Mesothelial cell of epicardium (in vitro differentiated cells): ENCODE measurements around the gene RPL38. TPM values are rescaled to one million over a fixed set of nuclear protein-coding genes. Genes with fewer than 3 reads are reported as not detected.

Source experiments
- DNase-seq, 2 experiments: peaks; one replicate each; pipeline ENCODE4 v3.0.0; 2021; ENCODE audit warnings: low spot score in 2 of 2; ENCODE audit not compliant: unreplicated experiment in 2 of 2
- H3K27ac Mint-ChIP-seq: 2 replicates; pipeline ENCODE4 v1.8.0; 2021; ENCODE audit warnings: mixed read lengths
- H3K27me3 Mint-ChIP-seq: 2 replicates; pipeline ENCODE4 v1.8.0; 2021; ENCODE audit warnings: low read depth, mixed read lengths
- H3K36me3 Mint-ChIP-seq: 2 replicates; pipeline ENCODE4 v1.8.0; 2021; ENCODE audit warnings: mixed read lengths
- H3K4me1 Mint-ChIP-seq: 2 replicates; pipeline ENCODE4 v1.8.0; 2021; ENCODE audit warnings: mixed read lengths
- H3K4me3 Mint-ChIP-seq: 2 replicates; pipeline ENCODE4 v1.8.0; 2021; ENCODE audit warnings: mild to moderate bottlenecking, moderate library complexity, mixed read lengths
- H3K9me3 Mint-ChIP-seq: 2 replicates; pipeline ENCODE4 v1.8.0; 2021; ENCODE audit warnings: mixed read lengths
- total RNA-seq: library from RNA; stranded (reverse); gene quantifications from 3 replicates; pipeline ENCODE4 v1.2.1, GENCODE V29; 2021
- TF ChIP-seq, protein P1 (sequence below): fragments of 200-600 bp; sonication (generic); IDR thresholded peaks from one replicate; pipeline ENCODE4 v1.5.0; 2021; ENCODE audit warnings: antibody characterized with exemption; ENCODE audit not compliant: unreplicated experiment

The RPL38 gene
- total RNA-seq, 1 donor from 2014 or later: 1,016 TPM

DNA sequence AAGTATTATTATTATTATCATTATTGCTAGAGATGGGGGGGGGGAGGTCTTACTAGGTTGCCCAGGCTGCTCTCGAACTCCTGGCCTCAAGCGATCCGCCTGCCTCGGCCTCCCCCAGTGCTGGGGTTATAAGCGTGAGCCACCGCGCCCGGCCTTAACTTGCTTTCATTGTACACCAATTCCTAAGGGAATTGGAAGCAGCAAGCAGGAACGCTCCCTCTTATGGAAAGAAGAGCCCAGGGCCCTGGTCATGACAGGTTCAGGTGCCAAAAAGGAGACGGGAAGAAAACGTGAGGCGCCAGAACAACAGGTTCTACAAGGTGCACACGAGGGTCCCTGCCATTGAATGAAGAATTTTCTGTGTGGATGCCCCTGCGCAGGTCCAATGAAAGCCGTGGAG is 540 bp upstream of the RPL38 start:
- peaks cover 16% of the 10 kb centered on the region for H3K36me3 Mint-ChIP-seq
- DNase-seq: no peak
- H3K9me3 Mint-ChIP-seq: no peaks in the 10 kb centered on the region
- peaks cover 30% of the 10 kb centered on the region for H3K27me3 Mint-ChIP-seq
- peak overlapping the region; percentile 98 for H3K4me3 Mint-ChIP-seq
- TF ChIP-seq, protein P1, sequence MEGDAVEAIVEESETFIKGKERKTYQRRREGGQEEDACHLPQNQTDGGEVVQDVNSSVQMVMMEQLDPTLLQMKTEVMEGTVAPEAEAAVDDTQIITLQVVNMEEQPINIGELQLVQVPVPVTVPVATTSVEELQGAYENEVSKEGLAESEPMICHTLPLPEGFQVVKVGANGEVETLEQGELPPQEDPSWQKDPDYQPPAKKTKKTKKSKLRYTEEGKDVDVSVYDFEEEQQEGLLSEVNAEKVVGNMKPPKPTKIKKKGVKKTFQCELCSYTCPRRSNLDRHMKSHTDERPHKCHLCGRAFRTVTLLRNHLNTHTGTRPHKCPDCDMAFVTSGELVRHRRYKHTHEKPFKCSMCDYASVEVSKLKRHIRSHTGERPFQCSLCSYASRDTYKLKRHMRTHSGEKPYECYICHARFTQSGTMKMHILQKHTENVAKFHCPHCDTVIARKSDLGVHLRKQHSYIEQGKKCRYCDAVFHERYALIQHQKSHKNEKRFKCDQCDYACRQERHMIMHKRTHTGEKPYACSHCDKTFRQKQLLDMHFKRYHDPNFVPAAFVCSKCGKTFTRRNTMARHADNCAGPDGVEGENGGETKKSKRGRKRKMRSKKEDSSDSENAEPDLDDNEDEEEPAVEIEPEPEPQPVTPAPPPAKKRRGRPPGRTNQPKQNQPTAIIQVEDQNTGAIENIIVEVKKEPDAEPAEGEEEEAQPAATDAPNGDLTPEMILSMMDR: no peak
- peak overlapping the region; percentile 98 for H3K27ac Mint-ChIP-seq
- H3K4me1 Mint-ChIP-seq: peaks cover 25% of the 10 kb centered on the region

GRCh38 chr17:74204474-74204873 is 996 bp downstream of the RPL38 start:
- peaks cover 21% of the 10 kb centered on the region for H3K27me3 Mint-ChIP-seq
- peak overlapping the region; percentile 98 for H3K27ac Mint-ChIP-seq
- no peaks in the 10 kb centered on the region for H3K9me3 Mint-ChIP-seq
- peaks cover 23% of the 10 kb centered on the region for H3K4me1 Mint-ChIP-seq
- H3K36me3 Mint-ChIP-seq: peaks cover 16% of the 10 kb centered on the region
- TF ChIP-seq, protein P1: no peak
- no peak for DNase-seq
- peak overlapping the region; percentile 98 for H3K4me3 Mint-ChIP-seq

- Mint-ChIP-seq H3K27ac (peak overlapping the region; percentile 47), H3K36me3 (peaks cover 16% of the 10 kb centered on the region), H3K9me3 (no peaks in the 10 kb centered on the region), H3K27me3 (peaks cover 16% of the 10 kb centered on the region), H3K4me3 (peak overlapping the region; percentile 98), H3K4me1 (peaks cover 20% of the 10 kb centered on the region)
- no peak for DNase-seq
- TF ChIP-seq, protein P1: no peak
Observed at GRCh38 chr17:74205274-74205673, 1.8 kb downstream of the RPL38 start.

DNA sequence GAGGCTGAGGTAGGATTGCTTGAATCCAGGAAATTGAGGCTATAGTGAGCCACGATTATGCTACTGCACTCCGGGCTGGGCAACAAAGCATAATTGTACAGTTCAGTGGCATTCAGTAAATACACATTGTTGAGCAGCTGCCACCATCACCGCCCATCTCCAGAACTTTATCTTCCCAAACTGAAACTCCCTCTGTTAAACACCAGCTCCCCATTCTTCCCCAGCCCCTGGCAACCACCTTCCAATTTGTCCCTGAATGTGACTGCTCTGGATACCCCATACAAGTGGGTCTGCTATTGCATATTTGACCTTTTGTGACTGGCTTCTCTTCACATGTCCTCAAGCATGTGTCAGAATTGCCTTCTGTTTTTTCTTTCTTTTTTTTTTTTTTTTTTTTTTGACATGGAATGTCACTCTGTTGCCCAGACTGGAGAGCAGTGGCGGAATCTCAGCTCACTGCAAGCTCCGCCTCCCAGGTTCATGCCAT is 2.9 kb downstream of the RPL38 start:
- no peaks in the 10 kb centered on the region for H3K9me3 Mint-ChIP-seq
- H3K27ac Mint-ChIP-seq: no peak overlapping the region
- TF ChIP-seq, protein P1: no peak
- H3K4me1 Mint-ChIP-seq: peaks cover 31% of the 10 kb centered on the region
- H3K27me3 Mint-ChIP-seq: peaks cover 8% of the 10 kb centered on the region
- H3K4me3 Mint-ChIP-seq: no peak overlapping the region
- DNase-seq: no peak
- peaks cover 16% of the 10 kb centered on the region for H3K36me3 Mint-ChIP-seq

GRCh38 chr17:74210191-74211140 is 7.0 kb downstream of the RPL38 start:
- peak overlapping the region; percentile 57 for H3K27ac Mint-ChIP-seq
- peaks cover 7% of the 10 kb centered on the region for H3K36me3 Mint-ChIP-seq
- peaks cover 42% of the 10 kb centered on the region for H3K4me1 Mint-ChIP-seq
- peak in 1 of 2 experiments; percentile 77 for DNase-seq
- peaks cover 32% of the 10 kb centered on the region for H3K27me3 Mint-ChIP-seq
- no peaks in the 10 kb centered on the region for H3K9me3 Mint-ChIP-seq
- H3K4me3 Mint-ChIP-seq: no peak overlapping the region
- TF ChIP-seq, protein P1: peak; percentile 89
